ENCODE data around the gene SPR. TPM values are rescaled to one million over a fixed set of nuclear protein-coding genes. Genes with fewer than 3 reads are reported as not detected.
A peak's percentile ranks its signal among the peaks of the same experiment; 100 is the strongest.

SPR gene
- total and polyA plus RNA-seq, 9 of the 15 experiments (the other 6 are each of a cell fraction or from before 2014, with no cell fraction given), result 7.7 to 38.3 (median 26.3) TPM

- ChIA-PET POLR2A (interaction anchor here (0.6 to 0.7 kb wide), 3 partner anchors 24 to 1061 kb away, joined by 3 read pairs; no protein-coding TSS in a partner anchor), CTCF (ENCODE audit: low intra/inter-chr PET ratio) (interaction anchor here (0.7 to 2.0 kb wide), 5 partner anchors 33 to 1060 kb away, joined by 3 to 16 read pairs (median 4); no protein-coding TSS in a partner anchor)
- Histone ChIP-seq H3K27ac (ENCODE audit: extremely low read depth, low read depth, low read length) (no peak overlapping the region), H3K9me3 (replicated peaks; ENCODE audit: control insufficient read depth, insufficient read depth, low read depth, low read length) (no peaks in the 10 kb centered on the region), H4K20me1 (replicated peaks; ENCODE audit: control insufficient read depth, insufficient read depth, low read length) (no peaks in the 10 kb centered on the region), H3K79me2 (ENCODE audit: control insufficient read depth, insufficient read depth, low read length) (no peaks in the 10 kb centered on the region), H3K27me3 (ENCODE audit: control insufficient read depth in 2 of 2, insufficient read depth in 2 of 2, low read length in 2 of 2) (peaks cover 2 to 5% of the 10 kb centered on the region in 2 experiments; a peak in 1 of 5 replicates), H2AFZ (ENCODE audit: low read depth, low read length) (peak overlapping the region; percentile 84), H3K4me2 (ENCODE audit: insufficient read depth, low read length) (peak overlapping the region; percentile 66; the same call in 1 of the 2 replicates), H3K36me3 (ENCODE audit: control insufficient read depth, insufficient read depth, low read length) (no peaks in the 10 kb centered on the region), H3K9me1 (ENCODE audit: control insufficient read depth, insufficient read depth, low read length) (no peaks in the 10 kb centered on the region), H3K4me1 (replicated peaks in 1 of 2; ENCODE audit: control insufficient read depth in 2 of 2, insufficient read depth in 2 of 2, low read length in 2 of 2) (peaks cover 3 to 8% of the 10 kb centered on the region in 2 experiments; a peak in 3 of 5 replicates), H3K4me3 (no peak overlapping the region), H3K9ac (ENCODE audit: insufficient read depth in 1 of 2, low read depth in 2 of 2, low read length in 2 of 2) (no peak overlapping the region)
- in situ Hi-C loops (cut with MboI) (no loop called here), intact Hi-C loops (cut with micrococcal nuclease) (loop anchor here (5.0 kb wide), 1 partner anchor 45 kb away; no protein-coding TSS in a partner anchor)
- WGBS (ENCODE audit: insufficient coverage, low coverage, missing lambda C conversion rate), result 7% methylated on average over 29 of the region's 33 CpGs
- no TSS peak for BruUV-seq (replicated peaks)
- peak; percentile 91 to 94 (median 92) for DNase-seq (ENCODE audit: extremely low read depth in 1 of 4, low spot score in 3 of 4)
- peak; percentile 93 for FAIRE-seq
- peak; percentile 100 for ATAC-seq
- no peak for TF ChIP-seq ZNF518B (CRISPR knock-in tag; IDR thresholded peaks at IDR 0.05)
- TF ChIP-seq SMAD4 (CRISPR knock-in tag; conservative IDR thresholded peaks at IDR 0.05), result no peak
- 0 out of 2 replicates have a peak, but pooled peaks have one; percentile 8 for TF ChIP-seq CXXC5 (CRISPR knock-in tag; IDR thresholded peaks at IDR 0.05)
- peak; percentile 82 for TF ChIP-seq SMC3 (conservative IDR thresholded peaks at IDR 0.05; ENCODE audit: insufficient read depth, low read depth, low read length)
- TF ChIP-seq ATF1 (CRISPR knock-in tag; IDR thresholded peaks at IDR 0.05), result no peak
- TF ChIP-seq ATF1 (tag; IDR thresholded peaks at IDR 0.05), result 0 out of 2 replicates have a peak, but pooled peaks have one; percentile 25
- TF ChIP-seq SRSF1 (IDR thresholded peaks at IDR 0.05; ENCODE audit: low read depth, low read length), result no peak
- no peak for TF ChIP-seq PYGO2 (tag; IDR thresholded peaks at IDR 0.05)
- TF ChIP-seq ZNF134 (CRISPR knock-in tag; conservative IDR thresholded peaks at IDR 0.05), result no peak
- TF ChIP-seq TFAP4 (CRISPR knock-in tag; IDR thresholded peaks at IDR 0.05; ENCODE audit: borderline replicate concordance), result peak; percentile 52; the same call in 1 of the 2 replicates
- TF ChIP-seq SMARCE1 (IDR thresholded peaks at IDR 0.05), result peak; percentile 60; the same call in 1 of the 2 replicates
Observed at GRCh38 chr2:72862239-72862988, 24.8 kb upstream of the SPR start.

Measured in K562 (cell line).